Nephron progenitor cell (in vitro differentiated cells): ENCODE data around the gene TXK.
A peak's percentile ranks its signal among the peaks of the same experiment; 100 is the strongest.
"Not testable (repeated sequence)": the region's sequence is repeated elsewhere in the genome, so short reads cannot be mapped to it uniquely, and the experiment has no call there.

Experiments used
- DNase-seq: peaks from one replicate; pipeline ENCODE4 v3.0.0; 2021
- H3K27ac Mint-ChIP-seq: 2 replicates; pipeline ENCODE4 v1.8.0; 2021; ENCODE audit warnings: mild to moderate bottlenecking, moderate library complexity, mixed read lengths
- H3K27me3 Mint-ChIP-seq: 2 replicates; pipeline ENCODE4 v1.8.0; 2021; ENCODE audit warnings: mild to moderate bottlenecking, low read depth, mixed read lengths; ENCODE audit not compliant: poor library complexity
- H3K36me3 Mint-ChIP-seq: 2 replicates; pipeline ENCODE4 v1.8.0; 2021; ENCODE audit warnings: low read depth, mixed read lengths
- H3K4me1 Mint-ChIP-seq: 2 replicates; pipeline ENCODE4 v1.8.0; 2021; ENCODE audit warnings: mixed read lengths
- H3K4me3 Mint-ChIP-seq: 2 replicates; pipeline ENCODE4 v1.8.0; 2021; ENCODE audit warnings: mild to moderate bottlenecking, moderate library complexity, mixed read lengths
- H3K9me3 Mint-ChIP-seq: 2 replicates; pipeline ENCODE4 v1.8.0; 2021; ENCODE audit warnings: mild to moderate bottlenecking, moderate library complexity, mixed read lengths
- TF ChIP-seq, protein P1 (sequence below): fragments of 200-600 bp; sonication (generic); IDR thresholded peaks from 2 replicates; pipeline ENCODE4 v1.5.0; 2021; ENCODE audit warnings: antibody characterized with exemption

Gene TXK

GRCh38 chr4:48173056-48173991 is 39.3 kb upstream of the TXK start:
- TF ChIP-seq, protein P1, sequence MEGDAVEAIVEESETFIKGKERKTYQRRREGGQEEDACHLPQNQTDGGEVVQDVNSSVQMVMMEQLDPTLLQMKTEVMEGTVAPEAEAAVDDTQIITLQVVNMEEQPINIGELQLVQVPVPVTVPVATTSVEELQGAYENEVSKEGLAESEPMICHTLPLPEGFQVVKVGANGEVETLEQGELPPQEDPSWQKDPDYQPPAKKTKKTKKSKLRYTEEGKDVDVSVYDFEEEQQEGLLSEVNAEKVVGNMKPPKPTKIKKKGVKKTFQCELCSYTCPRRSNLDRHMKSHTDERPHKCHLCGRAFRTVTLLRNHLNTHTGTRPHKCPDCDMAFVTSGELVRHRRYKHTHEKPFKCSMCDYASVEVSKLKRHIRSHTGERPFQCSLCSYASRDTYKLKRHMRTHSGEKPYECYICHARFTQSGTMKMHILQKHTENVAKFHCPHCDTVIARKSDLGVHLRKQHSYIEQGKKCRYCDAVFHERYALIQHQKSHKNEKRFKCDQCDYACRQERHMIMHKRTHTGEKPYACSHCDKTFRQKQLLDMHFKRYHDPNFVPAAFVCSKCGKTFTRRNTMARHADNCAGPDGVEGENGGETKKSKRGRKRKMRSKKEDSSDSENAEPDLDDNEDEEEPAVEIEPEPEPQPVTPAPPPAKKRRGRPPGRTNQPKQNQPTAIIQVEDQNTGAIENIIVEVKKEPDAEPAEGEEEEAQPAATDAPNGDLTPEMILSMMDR = no peak
- Mint-ChIP-seq H3K27me3 (peaks cover 6% of the 10 kb centered on the region), H3K4me3 (no peak overlapping the region), H3K4me1 (peaks cover 10% of the 10 kb centered on the region), H3K9me3 (peaks cover 9% of the 10 kb centered on the region), H3K27ac (peak overlapping the region; percentile 91), H3K36me3 (no peaks in the 10 kb centered on the region)
- no peak for DNase-seq

- no peak for DNase-seq
- Mint-ChIP-seq H3K36me3 (no peaks in the 10 kb centered on the region), H3K9me3 (peaks cover 2% of the 10 kb centered on the region), H3K27me3 (peaks cover 6% of the 10 kb centered on the region), H3K27ac (no peak overlapping the region), H3K4me3 (no peak overlapping the region), H3K4me1 (peaks cover 10% of the 10 kb centered on the region)
- TF ChIP-seq, protein P1 = no peak
Observed at GRCh38 chr4:48172651-48173050, 38.6 kb upstream of the TXK start.

DNA sequence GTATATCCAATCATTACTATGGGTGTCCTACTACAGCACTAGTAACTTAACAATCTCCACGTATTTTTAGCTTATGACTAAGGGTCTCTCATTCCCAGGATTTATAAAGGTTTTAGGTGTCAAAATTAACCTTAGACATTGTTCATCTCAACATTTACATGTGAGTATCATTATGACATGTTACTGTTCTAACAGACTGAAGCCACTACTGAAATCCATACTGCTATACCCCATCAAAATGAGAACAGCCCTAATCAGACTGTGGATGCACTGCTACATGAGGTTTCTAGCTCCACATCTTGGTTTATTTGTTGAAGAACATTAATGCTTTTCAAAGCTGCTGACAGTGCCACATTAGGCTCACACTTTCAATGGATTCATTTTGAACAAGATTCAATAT is 35.6 kb upstream of the TXK start:
- TF ChIP-seq, protein P1 = no peak

DNA sequence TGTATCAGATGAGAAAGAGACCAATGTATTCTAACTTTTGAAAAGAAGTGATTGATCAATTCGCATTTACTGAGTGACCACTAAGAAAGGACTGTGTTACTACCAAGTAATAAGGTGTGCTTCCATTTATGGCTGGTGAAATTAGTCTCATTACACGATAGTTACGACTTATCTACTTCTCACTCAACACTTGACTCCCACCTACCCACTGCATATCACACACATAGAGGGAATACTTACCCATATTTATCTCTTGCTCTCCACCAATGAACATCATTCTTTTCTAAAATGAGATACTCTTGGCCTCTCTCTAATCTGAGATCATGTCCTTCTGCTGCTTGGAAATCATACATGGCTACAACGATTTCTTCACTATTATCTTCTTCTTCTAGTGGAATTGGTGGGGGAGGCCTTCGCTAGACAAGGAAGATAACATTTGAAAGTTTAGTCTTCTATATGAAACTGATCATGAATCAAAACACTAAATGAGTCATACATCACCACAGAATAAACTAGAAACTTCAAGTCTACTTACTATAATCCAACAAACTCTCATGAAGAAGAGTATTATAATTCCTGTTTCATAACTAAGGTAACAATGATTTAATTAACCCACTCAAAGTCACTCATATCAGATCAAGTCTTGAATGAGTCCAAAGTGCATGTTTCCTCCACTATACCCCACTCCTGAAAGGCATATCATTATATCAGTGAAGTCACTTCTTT is 33.7 kb upstream of the TXK start:
- H3K4me3 Mint-ChIP-seq = no peak overlapping the region
- TF ChIP-seq, protein P1 = no peak
- no peaks in the 10 kb centered on the region for H3K9me3 Mint-ChIP-seq
- no peak for DNase-seq
- peaks cover 8% of the 10 kb centered on the region for H3K27me3 Mint-ChIP-seq
- H3K36me3 Mint-ChIP-seq = no peaks in the 10 kb centered on the region
- no peak overlapping the region for H3K27ac Mint-ChIP-seq
- H3K4me1 Mint-ChIP-seq = no peaks in the 10 kb centered on the region

More for the DNA sequence above, 35.6 kb upstream of the TXK start:
- Mint-ChIP-seq H3K27ac (no peak overlapping the region), H3K4me1 (peaks cover 10% of the 10 kb centered on the region), H3K36me3 (no peaks in the 10 kb centered on the region), H3K27me3 (peaks cover 8% of the 10 kb centered on the region), H3K9me3 (no peaks in the 10 kb centered on the region), H3K4me3 (no peak overlapping the region)
- no peak for DNase-seq

DNA sequence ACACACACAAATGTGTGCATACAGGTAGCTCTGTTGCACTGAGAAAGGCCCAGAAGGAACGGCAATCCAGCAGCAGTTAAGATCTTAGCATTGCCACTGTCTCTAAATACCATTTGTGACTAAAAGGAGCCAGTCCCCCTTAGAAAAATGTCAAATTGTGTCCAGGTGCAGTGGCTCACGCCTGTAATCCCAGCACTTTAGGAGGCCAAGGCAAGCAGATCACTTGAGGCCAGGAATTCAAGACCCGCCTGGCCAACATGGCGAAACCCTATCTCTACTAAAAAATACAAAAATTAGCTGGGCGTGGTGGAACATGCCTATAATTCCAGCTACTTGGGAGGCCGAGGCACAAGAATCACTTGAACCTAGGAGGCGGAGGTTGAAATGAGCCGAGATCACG is 30.5 kb upstream of the TXK start:
- not testable (repeated sequence) for H3K9me3 Mint-ChIP-seq

DNA sequence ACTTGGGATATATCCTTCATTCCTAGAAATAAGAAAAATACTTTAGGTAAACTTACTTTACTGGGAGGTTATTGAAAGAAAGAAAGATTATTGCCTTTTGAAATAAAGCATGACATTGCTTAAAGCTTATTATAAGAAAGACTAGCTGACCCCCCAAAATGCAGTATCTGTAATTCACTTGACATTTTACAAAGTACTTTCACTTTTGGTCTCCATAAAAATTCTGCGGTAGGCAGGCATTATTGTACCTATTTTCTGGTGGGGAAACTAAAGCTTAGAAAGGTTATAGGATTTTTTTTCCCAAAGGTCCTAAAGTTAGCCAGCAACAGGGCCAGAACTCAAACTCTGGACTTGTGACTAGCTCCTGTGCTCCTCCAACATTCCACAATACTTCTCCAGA is 29.7 kb upstream of the TXK start:
- Mint-ChIP-seq H3K27me3 (peaks cover 2% of the 10 kb centered on the region), H3K4me1 (no peaks in the 10 kb centered on the region), H3K9me3 (no peaks in the 10 kb centered on the region), H3K4me3 (no peak overlapping the region), H3K27ac (no peak overlapping the region), H3K36me3 (no peaks in the 10 kb centered on the region)
- DNase-seq = no peak
- TF ChIP-seq, protein P1 = no peak

More for the DNA sequence above, 30.5 kb upstream of the TXK start:
- not testable (repeated sequence) for DNase-seq, H3K27ac Mint-ChIP-seq, H3K4me1 Mint-ChIP-seq, H3K27me3 Mint-ChIP-seq, H3K4me3 Mint-ChIP-seq, H3K36me3 Mint-ChIP-seq
